Suppressor macrophage treated with lipopolysaccharide for 4 hours (primary cell): ENCODE data around the gene KLK8.
"Not testable (repeated sequence)": the region's sequence is repeated elsewhere in the genome, so short reads cannot be mapped to it uniquely, and the experiment has no call there.

Experiments
- DNase-seq: peaks from one replicate; pipeline ENCODE4 v3.0.0-alpha.2; 2020

The KLK8 gene

DNA sequence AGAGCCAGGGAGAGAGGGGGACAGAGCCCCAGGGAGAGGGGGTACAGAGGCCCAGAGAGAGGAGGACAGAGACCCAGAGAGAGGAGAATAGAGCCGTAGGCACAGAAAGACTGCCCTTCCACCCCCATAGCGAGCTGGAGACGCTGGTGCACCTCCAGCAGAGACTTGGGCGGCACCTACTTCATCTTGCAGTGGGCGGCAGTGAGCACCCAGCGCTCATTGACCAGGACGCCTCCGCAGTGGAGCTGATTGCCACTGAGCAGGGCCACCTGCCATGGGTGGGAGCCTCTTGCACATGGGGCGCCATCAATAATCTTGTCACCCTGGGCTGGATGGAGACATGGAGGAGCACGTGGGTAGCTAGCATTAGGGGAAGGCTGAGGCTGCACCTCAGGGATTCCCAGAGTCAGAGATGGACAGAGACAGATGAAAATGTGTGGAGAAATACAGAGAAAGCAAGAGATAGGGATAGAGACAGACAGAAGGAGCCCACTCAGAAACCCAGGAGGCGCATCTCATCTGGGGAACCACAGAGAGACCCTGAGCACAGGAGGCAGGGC, 19.7 kb downstream of the KLK8 start:
- no peak for DNase-seq

- no peak for DNase-seq
Measured at GRCh38 chr19:50980208-50980607, 21.2 kb downstream of the KLK8 start.

- no peak for DNase-seq
Measured at GRCh38 chr19:50979758-50980157, 21.6 kb downstream of the KLK8 start.

GRCh38 chr19:50978772-50979390, 22.5 kb downstream of the KLK8 start:
- no peak for DNase-seq

- no peak for DNase-seq
Measured at GRCh38 chr19:50977626-50978025, 23.8 kb downstream of the KLK8 start.

DNA sequence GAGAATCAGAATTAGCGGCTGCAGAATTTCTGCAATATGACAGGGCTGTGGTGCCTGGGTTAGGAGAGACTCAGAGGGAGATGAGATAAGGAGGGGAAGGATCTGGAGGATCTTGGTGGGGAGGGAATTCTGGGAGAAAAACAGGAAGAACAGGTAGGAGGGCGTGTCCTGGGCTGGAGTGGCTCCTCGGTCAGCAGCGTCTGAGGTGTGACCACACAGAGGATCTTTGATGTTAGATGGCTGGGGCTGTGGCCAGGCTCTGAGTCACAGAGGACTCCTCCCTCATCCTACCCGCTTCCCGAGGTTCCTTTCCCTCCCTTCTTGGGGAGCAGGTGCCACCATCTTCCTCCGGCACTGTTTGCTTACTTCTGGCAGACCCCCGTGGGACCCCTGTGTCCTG, 25.6 kb downstream of the KLK8 start:
- no peak for DNase-seq

- no peak for DNase-seq
Measured at GRCh38 chr19:50974702-50975556, 26.5 kb downstream of the KLK8 start.

- no peak for DNase-seq
Measured at GRCh38 chr19:50972795-50973376, 28.5 kb downstream of the KLK8 start.

- not testable (repeated sequence) for DNase-seq
Measured at GRCh38 chr19:50969810-50970209, 31.6 kb downstream of the KLK8 start.

DNA sequence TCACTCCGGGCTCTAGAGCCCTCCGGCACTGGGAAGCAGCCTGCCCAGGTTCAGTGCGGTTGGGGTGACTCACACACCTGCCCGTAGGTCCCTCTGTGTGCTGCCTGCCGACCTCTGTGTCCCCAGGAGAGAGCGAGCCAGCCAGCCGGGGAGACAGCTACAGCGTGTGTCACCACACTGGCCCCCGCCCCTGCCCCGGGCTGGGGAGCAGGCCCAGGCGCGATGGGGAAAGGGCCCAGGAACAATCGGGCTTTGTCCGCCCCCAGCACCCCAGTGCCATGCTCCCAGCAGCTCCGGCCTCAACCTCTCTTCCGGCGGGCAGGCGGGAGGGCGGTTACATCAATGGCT, 32.0 kb downstream of the KLK8 start, which contains the start of gene KLK6:
Gene KLK6 (minus strand): TSS at position 179 of the 348 bp plus-strand sequence. CDS start 1,487 bp downstream, outside the sequence.
- DNase-seq, result no peak

DNA sequence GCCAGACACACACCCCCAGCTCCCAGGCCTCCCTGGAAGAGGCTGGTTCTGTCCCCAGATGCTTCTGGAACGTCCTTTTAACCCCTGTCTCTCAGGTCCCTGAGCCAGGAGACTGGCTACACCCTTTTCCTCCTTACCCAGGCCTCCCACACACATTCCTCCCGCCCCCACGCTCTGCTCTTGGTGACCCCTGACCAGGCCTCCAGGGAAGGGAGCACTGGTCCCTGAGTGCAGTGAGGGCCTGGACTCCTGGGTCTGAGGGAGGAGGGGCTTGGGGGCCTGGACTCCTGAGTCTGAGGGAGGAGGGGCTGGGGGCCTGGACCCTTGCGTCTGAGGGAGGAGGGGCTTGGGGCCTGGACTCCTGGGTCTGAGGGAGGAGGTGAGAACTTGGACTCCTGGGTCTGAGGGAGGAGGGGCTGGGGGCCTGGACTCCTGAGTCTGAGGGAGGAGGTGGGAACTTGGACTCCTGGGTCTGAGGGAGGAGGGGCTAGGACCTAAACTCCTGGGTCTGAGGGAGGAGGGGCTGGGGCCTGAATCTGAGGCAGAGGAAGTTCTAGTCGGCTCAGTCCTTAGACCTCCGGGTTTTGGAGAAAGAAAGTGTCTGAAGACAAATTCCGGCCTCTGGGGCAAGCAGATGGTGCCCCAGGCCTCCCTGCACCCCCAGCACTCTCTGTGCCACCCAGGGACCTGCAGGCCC, 32.5 kb downstream of the KLK8 start:
- DNase-seq, result no peak

GRCh38 chr19:50967929-50968715, 33.3 kb downstream of the KLK8 start:
- no peak for DNase-seq

DNA sequence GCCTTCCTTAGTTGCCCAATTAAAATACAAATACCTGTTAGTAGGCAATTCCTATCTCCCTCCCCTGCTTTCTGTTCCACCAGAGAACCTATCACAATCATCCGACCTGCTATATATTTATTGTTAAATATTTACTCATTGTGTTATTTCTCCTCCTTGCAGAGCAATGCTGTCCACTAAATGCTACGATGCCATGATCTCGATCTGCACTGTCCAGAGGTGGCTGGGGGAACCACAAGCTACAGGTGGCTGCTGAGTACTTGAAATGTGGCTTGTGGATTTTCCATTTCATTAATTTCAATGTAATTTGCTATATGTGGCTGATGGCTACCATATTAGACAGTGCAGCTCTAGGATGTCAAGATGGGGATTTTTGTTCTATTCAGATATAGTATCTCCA, 37.1 kb downstream of the KLK8 start:
- DNase-seq, result no peak

GRCh38 chr19:50963381-50963780, 38.0 kb downstream of the KLK8 start:
- DNase-seq, result no peak

DNA sequence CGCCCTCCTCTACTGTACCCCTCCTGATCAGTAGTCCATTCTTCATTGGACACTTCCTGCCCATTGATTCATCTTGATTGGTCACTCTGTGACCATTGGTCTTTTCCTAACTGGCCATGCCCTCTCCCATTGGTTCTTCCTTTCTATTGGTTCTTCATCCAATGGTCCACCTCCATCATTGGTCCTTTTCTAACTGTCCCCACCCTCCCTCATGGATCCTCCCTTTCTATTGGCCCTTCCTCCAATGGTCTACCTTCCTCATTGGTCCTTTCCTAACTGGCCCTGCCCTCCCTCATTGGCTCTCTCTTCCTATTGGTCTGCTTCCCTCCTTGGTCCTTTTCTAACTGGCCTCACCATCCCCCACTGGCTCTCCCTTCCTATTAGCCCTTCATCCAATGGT, 39.2 kb downstream of the KLK8 start:
- no peak for DNase-seq

- no peak for DNase-seq
Measured at GRCh38 chr19:50959731-50960500, 41.5 kb downstream of the KLK8 start.

DNA sequence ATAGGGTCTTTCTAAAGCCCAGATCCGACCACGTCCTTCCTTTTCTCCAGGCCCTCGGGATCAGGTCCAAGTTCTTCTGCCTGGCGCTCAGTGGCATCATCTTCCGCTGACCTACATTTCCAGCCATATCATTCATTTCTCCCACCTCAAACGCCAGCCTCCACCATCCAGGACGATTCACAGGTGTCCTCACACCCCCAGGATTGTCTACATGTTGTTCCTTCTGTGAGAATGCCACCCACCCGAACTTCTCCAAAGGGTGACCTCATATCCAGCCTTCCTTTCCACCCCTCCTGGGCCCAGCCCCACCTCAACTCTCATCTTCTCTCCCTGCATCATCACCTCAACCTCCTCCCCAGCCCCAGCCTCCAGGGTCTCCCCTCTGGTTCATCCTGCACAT, 43.8 kb downstream of the KLK8 start:
- DNase-seq, result no peak

GRCh38 chr19:50952910-50953309, 48.5 kb downstream of the KLK8 start, which contains the start of gene KLK5:
Gene KLK5, minus strand, starts transcription at chr19:50953038. Its CDS starts 381 bp downstream, at chr19:50952657.
- no peak for DNase-seq

GRCh38 chr19:50949861-50950260, 51.5 kb downstream of the KLK8 start:
- no peak for DNase-seq

- DNase-seq, result no peak
Measured at GRCh38 chr19:50947123-50947522, 54.3 kb downstream of the KLK8 start.
